ENCODE measurements around the gene GPER1.
"Not testable (repeated sequence)": the region's sequence is repeated elsewhere in the genome, so short reads cannot be mapped to it uniquely, and the experiment has no call there.

Gene GPER1

GRCh38 chr7:1070544-1071011 is 17.3 kb upstream of the GPER1 start:
- Histone ChIP-seq H3K4me3 (ENCODE audit: low read length) (no peak overlapping the region), H3K27ac (ENCODE audit: low read depth, low read length) (no peak overlapping the region)

GRCh38 chr7:1071731-1072254 is 16.1 kb upstream of the GPER1 start:
- no peak for DNase-seq
- Histone ChIP-seq H3K56ac (ENCODE audit: low read length) (no peak overlapping the region), H3K18ac (ENCODE audit: low read length) (no peak overlapping the region), H3K4ac (ENCODE audit: low read depth, low read length) (no peak overlapping the region), H3K23ac (ENCODE audit: low read length) (no peak overlapping the region), H3K27me3 (ENCODE audit: insufficient read depth, low read length, poor library complexity) (no peaks in the 10 kb centered on the region), H2BK120ac (ENCODE audit: low read depth, low read length) (no peak overlapping the region), H3K9ac (ENCODE audit: low read length) (no peak overlapping the region), H4K8ac (ENCODE audit: low read depth, low read length) (no peak overlapping the region), H3K27ac (ENCODE audit: low read depth, low read length) (no peak overlapping the region), H3K4me3 (ENCODE audit: low read length) (no peak overlapping the region), H3K4me2 (ENCODE audit: low read length) (no peak overlapping the region), H3K79me1 (ENCODE audit: low read length) (peaks cover 3% of the 10 kb centered on the region), H3K79me2 (ENCODE audit: control insufficient read depth, insufficient read depth, low read length) (no peaks in the 10 kb centered on the region), H2AK5ac (ENCODE audit: low read length) (no peak overlapping the region), H3K4me1 (ENCODE audit: control insufficient read depth, low read depth, low read length) (peaks cover 2% of the 10 kb centered on the region), H4K5ac (ENCODE audit: low read length) (no peak overlapping the region), H2BK5ac (ENCODE audit: low read length) (no peak overlapping the region), H3K36me3 (ENCODE audit: control insufficient read depth, insufficient read depth, low read length) (no peaks in the 10 kb centered on the region), H2BK15ac (replicated peaks; ENCODE audit: low read depth) (no peak overlapping the region)
- WGBS (ENCODE audit: extremely low coverage, insufficient coverage, low lambda C conversion rate) = no CpG with 5 or more reads among the region's 19 CpGs

More at GRCh38 chr7:1070544-1071011, 17.3 kb upstream of the GPER1 start:
- no peak overlapping the region for H2AK5ac ChIP-seq (ENCODE audit: low read length)
- H3K56ac ChIP-seq (ENCODE audit: low read length) = no peak overlapping the region
- H3K23ac ChIP-seq (ENCODE audit: low read length) = no peak overlapping the region
- H2BK5ac ChIP-seq (ENCODE audit: low read length) = no peak overlapping the region
- H3K4me1 ChIP-seq (ENCODE audit: control insufficient read depth, low read depth, low read length) = peaks cover 2% of the 10 kb centered on the region
- H2BK15ac ChIP-seq (replicated peaks; ENCODE audit: low read depth) = no peak overlapping the region
- no peak overlapping the region for H2BK120ac ChIP-seq (ENCODE audit: low read depth, low read length)
- no peak overlapping the region for H3K18ac ChIP-seq (ENCODE audit: low read length)
- H4K8ac ChIP-seq (ENCODE audit: low read depth, low read length) = no peak overlapping the region
- H3K79me1 ChIP-seq (ENCODE audit: low read length) = peaks cover 3% of the 10 kb centered on the region
- no peak overlapping the region for H4K5ac ChIP-seq (ENCODE audit: low read length)
- no CpG with 5 or more reads among the region's 42 CpGs for WGBS (ENCODE audit: extremely low coverage, insufficient coverage, low lambda C conversion rate)
- H3K79me2 ChIP-seq (ENCODE audit: control insufficient read depth, insufficient read depth, low read length) = no peaks in the 10 kb centered on the region
- no peak for DNase-seq
- no peak overlapping the region for H3K4me2 ChIP-seq (ENCODE audit: low read length)
- H3K9ac ChIP-seq (ENCODE audit: low read length) = no peak overlapping the region
- no peak overlapping the region for H3K4ac ChIP-seq (ENCODE audit: low read depth, low read length)
- H3K27me3 ChIP-seq (ENCODE audit: insufficient read depth, low read length, poor library complexity) = no peaks in the 10 kb centered on the region
- H3K36me3 ChIP-seq (ENCODE audit: control insufficient read depth, insufficient read depth, low read length) = no peaks in the 10 kb centered on the region

- no peak overlapping the region for H2AK5ac ChIP-seq (ENCODE audit: low read length)
- H3K4me1 ChIP-seq (ENCODE audit: control insufficient read depth, low read depth, low read length) = peaks cover 2% of the 10 kb centered on the region
- no peak overlapping the region for H4K5ac ChIP-seq (ENCODE audit: low read length)
- no peak overlapping the region for H3K18ac ChIP-seq (ENCODE audit: low read length)
- H3K56ac ChIP-seq (ENCODE audit: low read length) = peak overlapping the region; percentile 49
- H3K4ac ChIP-seq (ENCODE audit: low read depth, low read length) = no peak overlapping the region
- H3K27ac ChIP-seq (ENCODE audit: low read depth, low read length) = peak overlapping the region; percentile 75
- H3K36me3 ChIP-seq (ENCODE audit: control insufficient read depth, insufficient read depth, low read length) = no peaks in the 10 kb centered on the region
- H3K79me2 ChIP-seq (ENCODE audit: control insufficient read depth, insufficient read depth, low read length) = no peaks in the 10 kb centered on the region
- no peak overlapping the region for H3K4me2 ChIP-seq (ENCODE audit: low read length)
- no peak overlapping the region for H3K4me3 ChIP-seq (ENCODE audit: low read length)
- no CpG with 5 or more reads among the region's 61 CpGs for WGBS (ENCODE audit: extremely low coverage, insufficient coverage, low lambda C conversion rate)
- DNase-seq = peak; percentile 91
- no peak overlapping the region for H3K9ac ChIP-seq (ENCODE audit: low read length)
- H4K8ac ChIP-seq (ENCODE audit: low read depth, low read length) = no peak overlapping the region
- H3K27me3 ChIP-seq (ENCODE audit: insufficient read depth, low read length, poor library complexity) = no peaks in the 10 kb centered on the region
- H2BK120ac ChIP-seq (ENCODE audit: low read depth, low read length) = no peak overlapping the region
- no peak overlapping the region for H2BK15ac ChIP-seq (replicated peaks; ENCODE audit: low read depth)
- peaks cover 3% of the 10 kb centered on the region for H3K79me1 ChIP-seq (ENCODE audit: low read length)
- H3K23ac ChIP-seq (ENCODE audit: low read length) = no peak overlapping the region
- H2BK5ac ChIP-seq (ENCODE audit: low read length) = no peak overlapping the region
These were observed 14.6 kb upstream of the GPER1 start for GRCh38 chr7:1073142-1073977.

- H2BK120ac ChIP-seq (ENCODE audit: low read depth, low read length); H3K4me3 ChIP-seq (ENCODE audit: low read length); H3K27ac ChIP-seq (ENCODE audit: low read depth, low read length); H3K4me2 ChIP-seq (ENCODE audit: low read length); H3K23ac ChIP-seq (ENCODE audit: low read length); H3K9ac ChIP-seq (ENCODE audit: low read length); H2BK5ac ChIP-seq (ENCODE audit: low read length); H3K27me3 ChIP-seq (ENCODE audit: insufficient read depth, low read length, poor library complexity); H3K4ac ChIP-seq (ENCODE audit: low read depth, low read length); H4K8ac ChIP-seq (ENCODE audit: low read depth, low read length); H3K18ac ChIP-seq (ENCODE audit: low read length); H2BK15ac ChIP-seq (replicated peaks; ENCODE audit: low read depth); H4K5ac ChIP-seq (ENCODE audit: low read length); H3K56ac ChIP-seq (ENCODE audit: low read length); H3K79me2 ChIP-seq (ENCODE audit: control insufficient read depth, insufficient read depth, low read length); H3K36me3 ChIP-seq (ENCODE audit: control insufficient read depth, insufficient read depth, low read length); H3K4me1 ChIP-seq (ENCODE audit: control insufficient read depth, low read depth, low read length); H2AK5ac ChIP-seq (ENCODE audit: low read length); H3K79me1 ChIP-seq (ENCODE audit: low read length): not testable (repeated sequence)
- WGBS (ENCODE audit: extremely low coverage, insufficient coverage, low lambda C conversion rate) = no CpG with 5 or more reads among the region's 43 CpGs
- DNase-seq = peak; percentile 35
These were observed 13.9 kb upstream of the GPER1 start for GRCh38 chr7:1074018-1074417.

GRCh38 chr7:1074593-1075431 is 13.1 kb upstream of the GPER1 start:
- no peak for DNase-seq
- H2BK120ac ChIP-seq (ENCODE audit: low read depth, low read length) = no peak overlapping the region
- no peak overlapping the region for H2BK15ac ChIP-seq (replicated peaks; ENCODE audit: low read depth)
- peak overlapping the region; percentile 20 for H3K27ac ChIP-seq (ENCODE audit: low read depth, low read length)
- H4K8ac ChIP-seq (ENCODE audit: low read depth, low read length) = no peak overlapping the region
- H3K4ac ChIP-seq (ENCODE audit: low read depth, low read length) = no peak overlapping the region
- H3K36me3 ChIP-seq (ENCODE audit: control insufficient read depth, insufficient read depth, low read length) = no peaks in the 10 kb centered on the region
- no peaks in the 10 kb centered on the region for H3K27me3 ChIP-seq (ENCODE audit: insufficient read depth, low read length, poor library complexity)
- H3K18ac ChIP-seq (ENCODE audit: low read length) = no peak overlapping the region
- H3K4me3 ChIP-seq (ENCODE audit: low read length) = no peak overlapping the region
- H2BK5ac ChIP-seq (ENCODE audit: low read length) = no peak overlapping the region
- H3K23ac ChIP-seq (ENCODE audit: low read length) = no peak overlapping the region
- H3K79me1 ChIP-seq (ENCODE audit: low read length) = peaks cover 3% of the 10 kb centered on the region
- no peak overlapping the region for H2AK5ac ChIP-seq (ENCODE audit: low read length)
- H3K4me2 ChIP-seq (ENCODE audit: low read length) = no peak overlapping the region
- H3K56ac ChIP-seq (ENCODE audit: low read length) = peak overlapping the region; percentile 6
- no peaks in the 10 kb centered on the region for H3K79me2 ChIP-seq (ENCODE audit: control insufficient read depth, insufficient read depth, low read length)
- no peak overlapping the region for H3K9ac ChIP-seq (ENCODE audit: low read length)
- peaks cover 2% of the 10 kb centered on the region for H3K4me1 ChIP-seq (ENCODE audit: control insufficient read depth, low read depth, low read length)
- no CpG with 5 or more reads among the region's 30 CpGs for WGBS (ENCODE audit: extremely low coverage, insufficient coverage, low lambda C conversion rate)
- H4K5ac ChIP-seq (ENCODE audit: low read length) = no peak overlapping the region
